ENCODE data around the gene CSF3R. TPM values are rescaled to one million over a fixed set of nuclear protein-coding genes. Genes with fewer than 3 reads are reported as not detected.
"Not testable (repeated sequence)": the region's sequence is repeated elsewhere in the genome, so short reads cannot be mapped to it uniquely, and the experiment has no call there.

CSF3R gene
- total RNA-seq, 1 donor from 2014 or later, result 0.20 TPM

GRCh38 chr1:36503159-36503558 is 20.4 kb upstream of the CSF3R start:
- H3K9me3 Mint-ChIP-seq (ENCODE audit: unreplicated experiment), result no peaks in the 10 kb centered on the region
- no peaks in the 10 kb centered on the region for H3K36me3 ChIP-seq (ENCODE audit: insufficient read depth, low read length)
- no peak overlapping the region for H3K4me2 ChIP-seq (ENCODE audit: low read length)
- H3K27me3 Mint-ChIP-seq (ENCODE audit: low read depth, unreplicated experiment), result peaks cover 18% of the 10 kb centered on the region
- H3K27me3 ChIP-seq (ENCODE audit: insufficient read depth, low read length), result peaks cover 20% of the 10 kb centered on the region
- no peaks in the 10 kb centered on the region for H3K4me1 Mint-ChIP-seq (ENCODE audit: low read depth, unreplicated experiment)
- no peaks in the 10 kb centered on the region for H3K9me3 ChIP-seq (ENCODE audit: insufficient read depth, low read depth, low read length)
- no peak overlapping the region for H3K4me3 ChIP-seq (ENCODE audit: insufficient read depth, low read depth, low read length)
- FAIRE-seq, result no peak
- no peaks in the 10 kb centered on the region for H4K20me1 ChIP-seq (ENCODE audit: insufficient read depth, low read length)
- H3K9ac ChIP-seq (ENCODE audit: low read length), result no peak overlapping the region
- H3K36me3 Mint-ChIP-seq (ENCODE audit: low read depth, unreplicated experiment), result no peaks in the 10 kb centered on the region
- H3K4me1 ChIP-seq (ENCODE audit: insufficient read depth, low read length), result no peaks in the 10 kb centered on the region
- H3K27ac Mint-ChIP-seq (ENCODE audit: unreplicated experiment), result no peak overlapping the region
- no peaks in the 10 kb centered on the region for H3K79me2 ChIP-seq (ENCODE audit: insufficient read depth, low read length)
- DNase-seq (ENCODE audit: low read depth), result no peak
- H2AFZ ChIP-seq (ENCODE audit: low read depth, low read length), result no peak overlapping the region
- TF ChIP-seq CTCF (IDR thresholded peaks at IDR 0.05; ENCODE audit: insufficient read depth, low read depth, low read length) (no peak), EZH2 (IDR thresholded peaks at IDR 0.05; ENCODE audit: insufficient read depth, low read length) (no peak)
- no peak overlapping the region for H3K4me3 Mint-ChIP-seq (ENCODE audit: unreplicated experiment)
- H3K27ac ChIP-seq (ENCODE audit: low read depth, low read length), result no peak overlapping the region

- H3K9me3 Mint-ChIP-seq (ENCODE audit: unreplicated experiment), result no peaks in the 10 kb centered on the region
- H3K27ac ChIP-seq (ENCODE audit: low read depth, low read length), result no peak overlapping the region
- no peak overlapping the region for H3K4me2 ChIP-seq (ENCODE audit: low read length)
- no peak overlapping the region for H3K27ac Mint-ChIP-seq (ENCODE audit: unreplicated experiment)
- no peaks in the 10 kb centered on the region for H3K79me2 ChIP-seq (ENCODE audit: insufficient read depth, low read length)
- no peak for FAIRE-seq
- H3K27me3 ChIP-seq (ENCODE audit: insufficient read depth, low read length), result peaks cover 23% of the 10 kb centered on the region
- no peaks in the 10 kb centered on the region for H3K4me1 Mint-ChIP-seq (ENCODE audit: low read depth, unreplicated experiment)
- no peak overlapping the region for H3K4me3 Mint-ChIP-seq (ENCODE audit: unreplicated experiment)
- H3K9me3 ChIP-seq (ENCODE audit: insufficient read depth, low read depth, low read length), result no peaks in the 10 kb centered on the region
- H3K27me3 Mint-ChIP-seq (ENCODE audit: low read depth, unreplicated experiment), result peaks cover 17% of the 10 kb centered on the region
- TF ChIP-seq EZH2 (IDR thresholded peaks at IDR 0.05; ENCODE audit: insufficient read depth, low read length), result no peak
- TF ChIP-seq CTCF (IDR thresholded peaks at IDR 0.05; ENCODE audit: insufficient read depth, low read depth, low read length), result no peak
- no peaks in the 10 kb centered on the region for H4K20me1 ChIP-seq (ENCODE audit: insufficient read depth, low read length)
- H3K4me1 ChIP-seq (ENCODE audit: insufficient read depth, low read length), result no peaks in the 10 kb centered on the region
- no peaks in the 10 kb centered on the region for H3K36me3 ChIP-seq (ENCODE audit: insufficient read depth, low read length)
- H2AFZ ChIP-seq (ENCODE audit: low read depth, low read length), result no peak overlapping the region
- DNase-seq (ENCODE audit: low read depth), result no peak
- no peaks in the 10 kb centered on the region for H3K36me3 Mint-ChIP-seq (ENCODE audit: low read depth, unreplicated experiment)
- no peak overlapping the region for H3K9ac ChIP-seq (ENCODE audit: low read length)
- no peak overlapping the region for H3K4me3 ChIP-seq (ENCODE audit: insufficient read depth, low read depth, low read length)
These were observed 19.9 kb upstream of the CSF3R start for GRCh38 chr1:36502616-36503015.

GRCh38 chr1:36501911-36502310 is 19.2 kb upstream of the CSF3R start:
- H3K36me3 ChIP-seq (ENCODE audit: insufficient read depth, low read length); FAIRE-seq; H3K4me1 Mint-ChIP-seq (ENCODE audit: low read depth, unreplicated experiment); H3K4me3 Mint-ChIP-seq (ENCODE audit: unreplicated experiment); H3K9me3 ChIP-seq (ENCODE audit: insufficient read depth, low read depth, low read length); DNase-seq (ENCODE audit: low read depth); H3K36me3 Mint-ChIP-seq (ENCODE audit: low read depth, unreplicated experiment); H3K27ac Mint-ChIP-seq (ENCODE audit: unreplicated experiment); H3K9me3 Mint-ChIP-seq (ENCODE audit: unreplicated experiment); H3K4me1 ChIP-seq (ENCODE audit: insufficient read depth, low read length); H3K4me2 ChIP-seq (ENCODE audit: low read length); H3K4me3 ChIP-seq (ENCODE audit: insufficient read depth, low read depth, low read length); H2AFZ ChIP-seq (ENCODE audit: low read depth, low read length); H3K9ac ChIP-seq (ENCODE audit: low read length); H3K27ac ChIP-seq (ENCODE audit: low read depth, low read length); H4K20me1 ChIP-seq (ENCODE audit: insufficient read depth, low read length); H3K79me2 ChIP-seq (ENCODE audit: insufficient read depth, low read length): not testable (repeated sequence)
- H3K27me3 Mint-ChIP-seq (ENCODE audit: low read depth, unreplicated experiment), result peaks cover 12% of the 10 kb centered on the region
- H3K27me3 ChIP-seq (ENCODE audit: insufficient read depth, low read length), result peaks cover 24% of the 10 kb centered on the region

All from astrocyte (in vitro differentiated cells and primary cell).